GM19452 (cell line): Measurements from ENCODE around the gene KCNN3.
A peak's percentile ranks its signal among the peaks of the same experiment; 100 is the strongest.

Source experiments
- ATAC-seq: cut with Tn5 transposase; IDR thresholded peaks from one replicate; pipeline ENCODE4 v1.9.1; 2021; ENCODE audit not compliant: unreplicated experiment

Gene KCNN3

GRCh38 chr1:154752273-154753030 lies 117.6 kb downstream of the KCNN3 start:
- no peak for ATAC-seq

DNA sequence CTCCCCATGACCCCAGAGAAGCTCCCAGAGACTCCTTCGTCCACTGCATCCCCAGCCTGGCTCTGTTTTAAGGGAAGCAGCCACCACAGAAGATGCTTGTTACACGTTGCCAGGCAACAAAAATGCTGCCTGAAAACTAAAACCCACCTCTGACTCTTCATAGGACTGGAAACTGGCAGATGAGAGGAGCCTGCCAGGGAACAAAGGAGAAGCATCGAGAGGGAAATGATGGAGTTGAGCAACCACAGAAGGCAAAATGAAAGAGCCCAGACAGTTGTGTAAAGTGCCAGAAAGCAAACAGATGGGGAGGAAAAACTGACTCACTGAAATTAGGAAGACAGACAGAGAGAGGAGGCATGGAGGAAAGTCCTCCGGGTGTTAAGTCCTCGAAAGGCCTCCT lies 118.4 kb downstream of the KCNN3 start:
- no peak for ATAC-seq

- ATAC-seq = no peak
Measured at GRCh38 chr1:154750681-154751665, 119.1 kb downstream of the KCNN3 start.

GRCh38 chr1:154749078-154749760 lies 120.9 kb downstream of the KCNN3 start:
- ATAC-seq = no peak

GRCh38 chr1:154748405-154748775 lies 121.7 kb downstream of the KCNN3 start:
- ATAC-seq = no peak

DNA sequence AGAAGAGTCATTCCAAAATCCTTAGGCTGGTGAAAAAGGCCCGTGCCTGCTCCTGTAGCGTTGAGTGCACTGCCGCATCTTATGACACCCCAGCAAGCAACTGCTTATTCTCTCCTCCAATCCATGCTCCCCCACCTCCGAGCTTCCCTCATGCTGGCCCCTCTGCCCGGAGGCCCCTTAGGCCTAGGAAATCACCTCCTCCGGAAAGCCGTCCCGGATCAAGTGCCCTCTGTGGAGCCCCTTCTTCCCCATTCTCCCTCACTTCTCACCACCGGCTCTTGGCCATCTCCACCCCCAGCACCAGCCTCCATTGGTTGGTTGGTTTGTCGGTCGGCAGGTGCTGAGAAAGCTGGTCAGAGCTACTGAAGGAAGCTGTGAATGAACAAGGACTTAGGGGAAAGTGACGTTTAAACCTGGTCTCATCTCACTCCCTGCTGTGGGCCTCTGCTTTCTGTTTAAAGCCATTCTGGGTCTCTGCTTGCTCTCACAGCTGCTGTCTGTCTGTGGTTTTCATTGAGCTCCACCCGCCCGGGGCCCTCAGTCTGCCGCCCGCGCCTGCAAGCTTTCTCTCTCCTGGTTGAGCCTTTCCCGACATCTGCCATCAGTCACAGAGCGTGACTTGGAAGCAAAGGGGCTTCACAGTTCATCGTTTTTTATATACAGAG lies 122.2 kb downstream of the KCNN3 start:
- peak; percentile 83 for ATAC-seq

DNA sequence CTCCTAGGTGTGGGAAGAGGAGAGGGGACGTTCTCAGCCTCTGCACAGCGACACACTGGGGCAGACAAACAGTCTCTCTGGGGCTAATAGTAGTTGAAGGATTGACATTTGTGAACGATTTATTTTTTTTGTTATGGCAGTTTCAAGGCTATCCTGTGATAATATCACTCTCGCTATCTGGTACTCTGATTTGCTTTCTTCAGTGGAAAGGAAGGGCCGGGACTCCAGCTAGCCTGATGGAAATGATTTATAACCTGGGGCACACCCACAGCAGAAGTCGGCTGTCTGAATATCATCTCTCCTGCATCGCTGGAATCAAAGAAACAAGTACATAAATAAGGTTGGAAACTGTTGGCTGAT lies 122.7 kb downstream of the KCNN3 start:
- ATAC-seq = no peak

DNA sequence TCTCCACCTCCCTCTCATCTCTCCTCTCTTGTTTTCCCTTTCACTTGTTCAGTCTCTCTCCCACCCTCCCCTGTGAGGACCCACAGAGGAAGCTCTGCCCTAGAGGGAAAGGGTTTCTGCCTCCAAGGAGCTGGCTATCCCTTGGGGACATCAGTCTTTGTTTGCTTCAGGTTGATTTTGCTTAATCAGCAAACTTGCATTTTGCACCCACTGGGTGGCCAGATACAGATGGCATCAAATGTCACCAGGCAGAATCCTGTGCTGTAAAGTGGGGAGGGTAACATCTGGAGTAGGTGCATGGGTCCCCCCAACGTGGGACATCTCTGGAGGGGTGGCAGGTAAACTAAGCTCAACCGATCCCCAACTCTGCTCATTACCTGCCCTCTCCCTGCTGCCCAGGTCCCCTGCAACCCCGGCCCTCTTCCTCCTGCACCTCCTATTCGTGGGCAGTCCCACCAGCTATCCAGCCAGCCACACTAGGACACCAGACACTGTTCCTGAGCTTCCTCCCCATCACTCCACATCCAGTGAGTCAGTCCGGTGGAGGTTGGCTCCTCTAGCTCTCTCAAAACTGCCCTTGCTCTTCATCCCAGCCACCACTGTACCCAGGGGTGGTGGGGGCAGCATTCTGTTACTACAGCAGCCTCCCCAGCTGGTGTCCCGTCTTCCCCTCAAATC lies 123.3 kb downstream of the KCNN3 start:
- ATAC-seq = no peak

- no peak for ATAC-seq
Measured at GRCh38 chr1:154745750-154746425, 124.2 kb downstream of the KCNN3 start.

DNA sequence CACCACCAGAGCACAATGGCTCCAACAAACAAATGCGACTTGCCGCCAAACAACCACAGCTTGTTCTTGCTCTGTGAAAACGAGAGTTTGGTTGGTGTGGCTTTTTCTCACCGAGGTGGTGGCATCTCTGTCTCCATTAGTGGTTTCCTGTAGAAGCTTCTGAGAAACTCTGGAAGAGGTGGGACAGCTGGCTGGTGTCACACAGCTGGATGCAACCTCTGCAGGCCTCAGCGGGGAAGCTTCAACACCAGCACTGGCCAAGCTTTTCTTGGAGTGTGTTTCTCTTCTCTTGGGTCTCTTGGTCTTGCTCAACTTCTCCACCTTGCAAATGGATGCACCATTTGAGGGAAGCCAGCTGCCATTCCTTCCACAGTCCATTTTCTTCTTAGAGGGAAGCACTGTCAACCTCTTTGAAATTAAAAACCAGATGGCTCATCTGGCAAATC lies 124.8 kb downstream of the KCNN3 start:
- ATAC-seq = no peak

GRCh38 chr1:154744352-154745035 lies 125.6 kb downstream of the KCNN3 start:
- no peak for ATAC-seq

DNA sequence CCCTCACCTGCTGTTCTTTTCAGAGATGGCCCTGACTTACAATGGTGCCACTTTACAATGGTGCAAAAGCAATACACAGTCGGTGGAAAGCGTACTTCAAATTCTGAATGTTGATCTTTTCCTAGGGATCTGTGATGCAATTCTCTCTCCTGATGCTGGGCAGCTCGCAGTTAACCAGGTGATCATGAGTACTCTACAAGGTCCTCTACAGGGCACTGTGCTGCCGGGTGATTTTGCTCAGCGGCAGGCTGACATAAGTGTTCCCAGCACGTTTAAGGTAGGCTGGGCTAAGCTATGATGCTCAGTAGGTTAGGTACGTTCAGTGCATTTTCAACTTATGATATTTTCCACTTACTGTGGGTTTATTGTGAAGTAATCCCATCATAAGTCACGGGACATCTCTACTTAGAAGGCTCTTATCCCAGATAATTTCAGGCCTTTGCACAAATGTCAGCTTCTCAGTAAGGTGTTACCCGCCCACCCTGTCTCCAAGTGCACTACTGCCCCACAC lies 126.5 kb downstream of the KCNN3 start:
- ATAC-seq = no peak

DNA sequence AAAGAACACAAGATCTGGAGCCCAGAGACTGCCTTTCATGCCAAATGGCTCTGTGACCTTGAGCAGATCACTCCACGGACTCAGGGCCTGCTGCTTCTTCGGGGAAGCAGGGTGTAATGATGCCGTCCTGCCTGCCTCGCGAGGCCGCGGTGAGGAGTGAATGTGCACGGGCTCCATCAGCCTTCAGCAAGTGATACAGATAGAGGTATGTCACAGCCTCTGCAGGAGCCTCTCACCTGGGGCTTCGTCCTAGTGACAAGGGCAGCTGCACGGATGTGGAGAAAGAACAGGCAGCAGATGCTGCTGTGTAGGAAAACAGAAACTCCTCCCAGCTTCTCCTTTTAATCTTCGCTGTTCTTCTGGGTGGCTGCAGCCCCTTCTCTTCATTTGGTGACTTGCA lies 127.5 kb downstream of the KCNN3 start:
- ATAC-seq = no peak

GRCh38 chr1:154741741-154742495 lies 128.2 kb downstream of the KCNN3 start:
- ATAC-seq = no peak

DNA sequence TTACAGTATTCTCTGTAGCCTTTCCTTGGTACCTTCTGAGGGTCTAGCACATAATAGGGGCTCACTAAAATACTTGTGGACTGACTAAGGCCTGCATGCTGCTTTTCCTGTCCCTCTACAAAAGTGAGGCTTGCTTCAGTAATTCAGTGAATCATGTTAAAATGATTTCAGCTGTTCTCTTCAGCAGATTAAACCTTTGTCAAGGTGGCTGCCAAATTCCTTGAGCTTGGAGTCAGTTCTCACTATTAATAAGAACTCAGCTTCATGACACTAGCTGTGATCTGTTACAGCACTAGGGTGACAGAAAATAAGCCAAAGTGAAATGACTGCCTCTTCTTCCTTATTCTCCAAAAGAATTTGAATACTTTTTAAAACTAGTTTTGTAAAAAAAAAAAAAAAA lies 128.8 kb downstream of the KCNN3 start:
- no peak for ATAC-seq

DNA sequence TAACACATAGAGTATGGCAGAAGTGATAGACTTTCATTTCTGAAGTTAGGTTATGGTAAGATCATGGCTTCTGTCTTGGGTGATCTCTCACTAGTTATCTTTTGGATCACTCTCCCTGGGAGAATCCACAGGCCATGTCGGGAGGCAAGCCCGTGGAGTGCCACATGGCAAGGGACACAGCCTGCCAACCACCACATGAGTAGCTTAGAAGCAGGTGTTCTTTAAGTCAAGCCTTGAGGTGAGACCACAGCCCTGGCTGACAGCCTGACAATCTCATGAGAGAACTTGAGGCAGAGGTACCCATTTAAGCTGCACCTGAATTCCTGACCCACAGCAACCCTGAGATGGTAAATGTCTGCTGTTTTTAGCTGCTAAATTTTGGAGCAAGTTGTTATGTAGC lies 130.4 kb downstream of the KCNN3 start:
- no peak for ATAC-seq

GRCh38 chr1:154736841-154737240 lies 133.2 kb downstream of the KCNN3 start:
- no peak for ATAC-seq

DNA sequence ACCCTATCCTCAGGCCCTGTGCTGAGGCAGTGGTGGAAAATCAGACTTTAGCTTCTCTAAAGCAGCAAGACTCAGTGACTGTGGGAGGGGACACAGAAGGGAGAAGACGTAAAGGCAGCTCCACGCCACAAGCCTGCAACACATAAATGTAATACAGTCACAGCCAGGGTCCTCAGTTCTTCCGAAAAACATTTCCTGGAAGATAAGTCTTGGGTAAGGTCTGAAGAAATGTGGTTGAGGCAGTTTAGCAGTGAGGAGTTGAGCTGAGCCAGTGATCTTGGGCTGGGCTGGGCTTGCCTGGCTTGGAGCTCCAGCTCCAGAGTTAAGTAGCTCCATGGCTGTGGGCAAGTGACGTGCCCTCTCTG lies 134.3 kb downstream of the KCNN3 start:
- ATAC-seq = no peak
